PC-3 (cell line): ENCODE measurements around the gene UGT1A10.
"Not testable (repeated sequence)": the region's sequence is repeated elsewhere in the genome, so short reads cannot be mapped to it uniquely, and the experiment has no call there.

Source experiments
- EZH2 ChIP-seq: fragments of 300-600 bp; sonication (generic); IDR thresholded peaks from one replicate; pipeline ENCODE4 v1.6.1; 2017; ENCODE audit warnings: antibody characterized with exemption, mild to moderate bottlenecking, low read length; ENCODE audit not compliant: unreplicated experiment
- TF ChIP-seq, protein P1 (sequence below): fragments of 300-600 bp; sonication (generic); conservative IDR thresholded peaks from 2 replicates; pipeline ENCODE4 v1.5.1; 2017; ENCODE audit warnings: antibody characterized with exemption, low read depth, mild to moderate bottlenecking, low read length

GRCh38 chr2:233751212-233752009, 115.2 kb downstream of the UGT1A10 start:
- TF ChIP-seq, protein P1, sequence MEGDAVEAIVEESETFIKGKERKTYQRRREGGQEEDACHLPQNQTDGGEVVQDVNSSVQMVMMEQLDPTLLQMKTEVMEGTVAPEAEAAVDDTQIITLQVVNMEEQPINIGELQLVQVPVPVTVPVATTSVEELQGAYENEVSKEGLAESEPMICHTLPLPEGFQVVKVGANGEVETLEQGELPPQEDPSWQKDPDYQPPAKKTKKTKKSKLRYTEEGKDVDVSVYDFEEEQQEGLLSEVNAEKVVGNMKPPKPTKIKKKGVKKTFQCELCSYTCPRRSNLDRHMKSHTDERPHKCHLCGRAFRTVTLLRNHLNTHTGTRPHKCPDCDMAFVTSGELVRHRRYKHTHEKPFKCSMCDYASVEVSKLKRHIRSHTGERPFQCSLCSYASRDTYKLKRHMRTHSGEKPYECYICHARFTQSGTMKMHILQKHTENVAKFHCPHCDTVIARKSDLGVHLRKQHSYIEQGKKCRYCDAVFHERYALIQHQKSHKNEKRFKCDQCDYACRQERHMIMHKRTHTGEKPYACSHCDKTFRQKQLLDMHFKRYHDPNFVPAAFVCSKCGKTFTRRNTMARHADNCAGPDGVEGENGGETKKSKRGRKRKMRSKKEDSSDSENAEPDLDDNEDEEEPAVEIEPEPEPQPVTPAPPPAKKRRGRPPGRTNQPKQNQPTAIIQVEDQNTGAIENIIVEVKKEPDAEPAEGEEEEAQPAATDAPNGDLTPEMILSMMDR = not testable (repeated sequence)
- TF ChIP-seq EZH2 = not testable (repeated sequence)
